Measurements from ENCODE around the gene RUNX3.

DNA sequence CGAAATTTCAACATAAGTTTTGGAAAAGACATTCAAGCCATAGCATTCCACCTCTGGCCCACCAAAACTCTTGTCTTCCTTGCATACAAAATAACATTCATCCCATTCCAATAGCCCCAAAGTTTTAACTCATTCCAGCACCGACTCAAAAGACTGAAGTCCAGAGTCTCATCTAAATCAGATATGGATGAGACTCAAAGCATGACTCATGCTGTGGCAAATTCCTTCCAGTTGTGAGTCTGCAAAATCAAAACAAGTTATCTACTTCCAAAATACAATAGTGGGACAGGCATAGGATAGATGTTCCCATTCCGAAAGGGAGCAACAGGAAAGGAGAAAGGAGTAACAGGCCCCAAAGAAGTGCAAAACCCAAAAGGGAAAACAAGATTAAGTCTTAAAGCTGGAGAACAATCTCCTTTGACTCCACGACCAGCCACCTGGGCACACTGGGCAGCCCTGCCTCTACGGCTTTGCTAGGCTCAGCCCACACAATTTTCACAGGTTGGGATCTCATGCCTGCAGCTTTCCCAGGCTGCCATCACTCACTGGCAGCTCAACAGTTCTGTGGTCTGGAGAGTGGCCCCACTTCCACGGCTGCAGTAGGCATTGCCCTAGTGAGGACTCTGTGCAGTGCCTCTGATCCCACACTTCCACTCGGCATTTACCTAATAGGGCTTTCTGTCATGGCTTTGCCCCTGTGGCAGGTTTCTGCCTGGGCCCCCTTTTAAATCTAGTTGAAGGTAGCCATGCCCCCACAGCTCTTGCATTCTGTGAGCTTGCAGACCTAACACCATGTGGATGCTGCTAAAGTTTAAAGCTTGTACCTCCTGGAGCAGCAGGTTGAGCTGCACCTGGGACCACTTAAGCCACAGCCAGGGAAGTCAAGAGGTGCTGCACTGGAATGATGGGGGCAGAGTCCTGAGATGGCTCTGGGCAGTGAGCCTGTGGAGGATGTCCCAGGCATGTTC is 51.0 kb downstream of the RUNX3 start:
- TF ChIP-seq CTCF (IDR thresholded peaks at IDR 0.05) (no peak), POLR2A (IDR thresholded peaks at IDR 0.05) (no peak)
